Measurements from ENCODE around the gene SH3RF1. TPM values are rescaled to one million over a fixed set of nuclear protein-coding genes. Genes with fewer than 3 reads are reported as not detected.

Gene SH3RF1
- total and polyA plus RNA-seq, 10 of the 15 experiments (the other 5 are each of a cell fraction or from before 2014, with no cell fraction given), result 4.5 to 22.5 (median 10.4) TPM

DNA sequence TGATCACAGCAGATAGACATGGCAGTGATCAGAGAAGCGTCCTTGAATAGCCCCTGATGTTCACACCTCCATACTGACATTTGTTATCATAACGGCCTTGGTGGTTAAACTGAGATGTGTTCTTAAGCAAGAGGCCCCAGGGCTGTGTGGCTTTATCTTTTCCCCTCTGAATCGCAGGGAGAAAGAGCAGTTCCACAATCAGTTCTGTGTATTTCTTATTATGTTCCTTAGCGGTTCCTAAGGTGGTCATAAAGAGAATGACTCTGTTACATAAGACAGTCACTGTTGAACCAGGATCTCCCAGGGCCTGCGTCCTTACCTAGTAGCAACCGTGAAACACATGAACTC is 207.9 kb downstream of the SH3RF1 start:
- Histone ChIP-seq H3K4me3 (no peak overlapping the region), H4K20me1 (ENCODE audit: control insufficient read depth, insufficient read depth) (no peaks in the 10 kb centered on the region), H3K4me2 (ENCODE audit: control insufficient read depth, insufficient read depth) (no peak overlapping the region), H3K79me2 (ENCODE audit: control insufficient read depth, insufficient read depth, low read length) (no peaks in the 10 kb centered on the region), H3K4me1 (ENCODE audit: control insufficient read depth, insufficient read depth, low read length) (no peaks in the 10 kb centered on the region), H2AFZ (ENCODE audit: control insufficient read depth, low read depth, low read length) (no peak overlapping the region), H3K36me3 (ENCODE audit: control insufficient read depth in 2 of 2, insufficient read depth in 2 of 2, low read length in 1 of 2) (no peaks in the 10 kb centered on the region), H3K9ac (ENCODE audit: control insufficient read depth, insufficient read depth, low read length) (no peak overlapping the region), H3K27me3 (replicated peaks in 1 of 2; ENCODE audit: control insufficient read depth in 2 of 2, insufficient read depth in 2 of 2, low read length in 1 of 2) (no peaks in the 10 kb centered on the region), H3K9me3 (replicated peaks; ENCODE audit: control insufficient read depth, insufficient read depth, low read length) (no peaks in the 10 kb centered on the region), H3K27ac (ENCODE audit: control insufficient read depth, insufficient read depth) (no peak overlapping the region)
- in situ Hi-C loops (cut with MboI) (no loop called here), intact Hi-C loops (cut with micrococcal nuclease; ENCODE audit: unreplicated experiment) (no loop called here)
- no TSS peak for BruUV-seq (replicated peaks)
- DNase-seq (ENCODE audit: low read depth, low spot score) (no peak), FAIRE-seq (no peak), ATAC-seq (no peak)
- TF ChIP-seq, protein P1, sequence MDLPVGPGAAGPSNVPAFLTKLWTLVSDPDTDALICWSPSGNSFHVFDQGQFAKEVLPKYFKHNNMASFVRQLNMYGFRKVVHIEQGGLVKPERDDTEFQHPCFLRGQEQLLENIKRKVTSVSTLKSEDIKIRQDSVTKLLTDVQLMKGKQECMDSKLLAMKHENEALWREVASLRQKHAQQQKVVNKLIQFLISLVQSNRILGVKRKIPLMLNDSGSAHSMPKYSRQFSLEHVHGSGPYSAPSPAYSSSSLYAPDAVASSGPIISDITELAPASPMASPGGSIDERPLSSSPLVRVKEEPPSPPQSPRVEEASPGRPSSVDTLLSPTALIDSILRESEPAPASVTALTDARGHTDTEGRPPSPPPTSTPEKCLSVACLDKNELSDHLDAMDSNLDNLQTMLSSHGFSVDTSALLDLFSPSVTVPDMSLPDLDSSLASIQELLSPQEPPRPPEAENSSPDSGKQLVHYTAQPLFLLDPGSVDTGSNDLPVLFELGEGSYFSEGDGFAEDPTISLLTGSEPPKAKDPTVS (IDR thresholded peaks at IDR 0.05; ENCODE audit: low read depth, low read length), result no peak
- TF ChIP-seq, protein P2, sequence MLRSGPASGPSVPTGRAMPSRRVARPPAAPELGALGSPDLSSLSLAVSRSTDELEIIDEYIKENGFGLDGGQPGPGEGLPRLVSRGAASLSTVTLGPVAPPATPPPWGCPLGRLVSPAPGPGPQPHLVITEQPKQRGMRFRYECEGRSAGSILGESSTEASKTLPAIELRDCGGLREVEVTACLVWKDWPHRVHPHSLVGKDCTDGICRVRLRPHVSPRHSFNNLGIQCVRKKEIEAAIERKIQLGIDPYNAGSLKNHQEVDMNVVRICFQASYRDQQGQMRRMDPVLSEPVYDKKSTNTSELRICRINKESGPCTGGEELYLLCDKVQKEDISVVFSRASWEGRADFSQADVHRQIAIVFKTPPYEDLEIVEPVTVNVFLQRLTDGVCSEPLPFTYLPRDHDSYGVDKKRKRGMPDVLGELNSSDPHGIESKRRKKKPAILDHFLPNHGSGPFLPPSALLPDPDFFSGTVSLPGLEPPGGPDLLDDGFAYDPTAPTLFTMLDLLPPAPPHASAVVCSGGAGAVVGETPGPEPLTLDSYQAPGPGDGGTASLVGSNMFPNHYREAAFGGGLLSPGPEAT (IDR thresholded peaks at IDR 0.05; ENCODE audit: low read depth), result no peak
- TF ChIP-seq YY1 (IDR thresholded peaks at IDR 0.05; ENCODE audit: low read depth, low read length) (no peak), STAT3 (IDR thresholded peaks at IDR 0.05; ENCODE audit: low read depth, low read length) (no peak), SP1 (IDR thresholded peaks at IDR 0.05; ENCODE audit: low read depth, low read length) (no peak), SMC3 (IDR thresholded peaks at IDR 0.05; ENCODE audit: borderline replicate concordance, low read length) (no peak), RELA (IDR thresholded peaks at IDR 0.05; ENCODE audit: borderline replicate concordance, partially characterized antibody) (no peak), SUZ12 (IDR thresholded peaks at IDR 0.05; ENCODE audit: unreplicated experiment) (no peak), ZBED1 (IDR thresholded peaks at IDR 0.05; ENCODE audit: borderline replicate concordance) (no peak), NFIC (IDR thresholded peaks at IDR 0.05; ENCODE audit: low read depth, low read length) (no peak)
- TF ChIP-seq, protein P3, sequence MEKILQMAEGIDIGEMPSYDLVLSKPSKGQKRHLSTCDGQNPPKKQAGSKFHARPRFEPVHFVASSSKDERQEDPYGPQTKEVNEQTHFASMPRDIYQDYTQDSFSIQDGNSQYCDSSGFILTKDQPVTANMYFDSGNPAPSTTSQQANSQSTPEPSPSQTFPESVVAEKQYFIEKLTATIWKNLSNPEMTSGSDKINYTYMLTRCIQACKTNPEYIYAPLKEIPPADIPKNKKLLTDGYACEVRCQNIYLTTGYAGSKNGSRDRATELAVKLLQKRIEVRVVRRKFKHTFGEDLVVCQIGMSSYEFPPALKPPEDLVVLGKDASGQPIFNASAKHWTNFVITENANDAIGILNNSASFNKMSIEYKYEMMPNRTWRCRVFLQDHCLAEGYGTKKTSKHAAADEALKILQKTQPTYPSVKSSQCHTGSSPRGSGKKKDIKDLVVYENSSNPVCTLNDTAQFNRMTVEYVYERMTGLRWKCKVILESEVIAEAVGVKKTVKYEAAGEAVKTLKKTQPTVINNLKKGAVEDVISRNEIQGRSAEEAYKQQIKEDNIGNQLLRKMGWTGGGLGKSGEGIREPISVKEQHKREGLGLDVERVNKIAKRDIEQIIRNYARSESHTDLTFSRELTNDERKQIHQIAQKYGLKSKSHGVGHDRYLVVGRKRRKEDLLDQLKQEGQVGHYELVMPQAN (conservative IDR thresholded peaks at IDR 0.05), result no peak
- TF ChIP-seq, protein P4, sequence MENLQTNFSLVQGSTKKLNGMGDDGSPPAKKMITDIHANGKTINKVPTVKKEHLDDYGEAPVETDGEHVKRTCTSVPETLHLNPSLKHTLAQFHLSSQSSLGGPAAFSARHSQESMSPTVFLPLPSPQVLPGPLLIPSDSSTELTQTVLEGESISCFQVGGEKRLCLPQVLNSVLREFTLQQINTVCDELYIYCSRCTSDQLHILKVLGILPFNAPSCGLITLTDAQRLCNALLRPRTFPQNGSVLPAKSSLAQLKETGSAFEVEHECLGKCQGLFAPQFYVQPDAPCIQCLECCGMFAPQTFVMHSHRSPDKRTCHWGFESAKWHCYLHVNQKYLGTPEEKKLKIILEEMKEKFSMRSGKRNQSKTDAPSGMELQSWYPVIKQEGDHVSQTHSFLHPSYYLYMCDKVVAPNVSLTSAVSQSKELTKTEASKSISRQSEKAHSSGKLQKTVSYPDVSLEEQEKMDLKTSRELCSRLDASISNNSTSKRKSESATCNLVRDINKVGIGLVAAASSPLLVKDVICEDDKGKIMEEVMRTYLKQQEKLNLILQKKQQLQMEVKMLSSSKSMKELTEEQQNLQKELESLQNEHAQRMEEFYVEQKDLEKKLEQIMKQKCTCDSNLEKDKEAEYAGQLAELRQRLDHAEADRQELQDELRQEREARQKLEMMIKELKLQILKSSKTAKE (IDR thresholded peaks at IDR 0.05; ENCODE audit: low read depth, poor library complexity, severe bottlenecking), result no peak
- TF ChIP-seq, protein P5, sequence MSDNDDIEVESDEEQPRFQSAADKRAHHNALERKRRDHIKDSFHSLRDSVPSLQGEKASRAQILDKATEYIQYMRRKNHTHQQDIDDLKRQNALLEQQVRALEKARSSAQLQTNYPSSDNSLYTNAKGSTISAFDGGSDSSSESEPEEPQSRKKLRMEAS (IDR thresholded peaks at IDR 0.05; ENCODE audit: low read depth, low read length), result no peak
- WGBS (ENCODE audit: insufficient coverage, insufficient replicate concordance, low lambda C conversion rate, missing lambda C conversion rate), result 66% methylated on average over 6 of the region's 6 CpGs
- RAD21 ChIA-PET (ENCODE audit: unreplicated experiment), result no interaction called here
- POLR2A ChIA-PET, result no interaction called here
- SMC1A ChIA-PET (ENCODE audit: uncharacterized antibody, unreplicated experiment), result no interaction called here
- CTCF ChIA-PET, result no interaction called here

All from GM12878 (cell line).